ENCODE measurements around the gene HECTD4. TPM values are rescaled to one million over a fixed set of nuclear protein-coding genes. Genes with fewer than 3 reads are reported as not detected.

Gene HECTD4
- total RNA-seq, 1 experiment from 2014 or later: 30.0 TPM

DNA sequence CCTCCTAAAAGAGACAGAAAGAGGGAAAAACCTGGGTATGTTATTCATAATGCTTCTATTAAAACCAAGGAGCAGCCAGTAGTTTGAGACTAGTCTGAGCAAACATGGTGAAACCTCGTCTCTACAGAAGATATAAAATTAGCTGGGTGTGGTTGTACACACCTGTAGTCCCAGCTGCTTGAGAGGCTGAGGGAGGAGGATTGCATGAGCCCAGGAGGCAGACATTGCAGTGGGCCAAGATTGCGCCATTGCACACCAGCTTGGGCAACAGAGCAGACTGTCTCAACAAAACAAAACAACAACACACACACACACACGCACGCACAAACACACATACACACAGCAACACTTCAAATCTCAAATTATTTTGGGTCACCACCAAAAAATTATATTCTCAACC lies 27.8 kb downstream of the HECTD4 start:
- 100% methylated on average over 2 of the region's 4 CpGs for WGBS (ENCODE audit: extremely low coverage, insufficient read length, low lambda C conversion rate)
- no peak overlapping the region for H4K5ac ChIP-seq (ENCODE audit: insufficient read length, low read depth, low read length)
- no peak overlapping the region for H2BK12ac ChIP-seq (ENCODE audit: insufficient read length, low read depth, low read length)

More for the DNA sequence above, 27.8 kb downstream of the HECTD4 start:
- Histone ChIP-seq H3T11ph (ENCODE audit: low read length) (no peak overlapping the region), H4K91ac (ENCODE audit: insufficient read length, low read depth, low read length) (no peak overlapping the region), H3K4me2 (ENCODE audit: insufficient read depth, insufficient read length, low read length) (no peak overlapping the region), H3K27me3 (ENCODE audit: insufficient read depth, low read length) (no peaks in the 10 kb centered on the region), H3K27ac (ENCODE audit: insufficient read length, low read depth, low read length) (no peak overlapping the region), H3K79me2 (ENCODE audit: insufficient read depth, low read length) (no peaks in the 10 kb centered on the region), H3K4me1 (ENCODE audit: insufficient read depth, low read length) (no peaks in the 10 kb centered on the region), H3K14ac (ENCODE audit: insufficient read depth, low read length) (no peak overlapping the region), H2BK20ac (ENCODE audit: low read depth, low read length, poor library complexity, severe bottlenecking) (no peak overlapping the region), H3K18ac (ENCODE audit: insufficient read length, low read depth, low read length) (no peak overlapping the region), H4K20me1 (ENCODE audit: control insufficient read depth, insufficient read depth, insufficient read length) (no peaks in the 10 kb centered on the region), H2BK5ac (ENCODE audit: insufficient read length, low read length) (no peak overlapping the region), H2BK120ac (ENCODE audit: low read depth, low read length, poor library complexity, severe bottlenecking) (no peak overlapping the region), H2AK5ac (ENCODE audit: insufficient read length, low read length) (no peak overlapping the region), H3K56ac (ENCODE audit: insufficient read length, low read depth, low read length) (no peak overlapping the region), H3K79me1 (ENCODE audit: insufficient read depth, low read depth, low read length, poor library complexity, severe bottlenecking) (peaks cover 10% of the 10 kb centered on the region), H2AFZ (ENCODE audit: low read length) (no peak overlapping the region), H3K9me3 (ENCODE audit: control insufficient read depth, low read depth, low read length) (no peaks in the 10 kb centered on the region), H3K23ac (ENCODE audit: insufficient read length, low read depth, low read length) (no peak overlapping the region), H4K8ac (replicated peaks; ENCODE audit: insufficient read length, low read depth, low read length) (no peak overlapping the region), H3K4ac (ENCODE audit: low read depth, low read length) (no peak overlapping the region), H3K9ac (ENCODE audit: extremely low read depth, insufficient read length, low read length) (no peak overlapping the region), H3K23me2 (ENCODE audit: insufficient read length, low read depth, low read length, poor library complexity, severe bottlenecking) (no peaks in the 10 kb centered on the region), H2BK15ac (ENCODE audit: low read depth, low read length) (no peak overlapping the region)
- DNase-seq: no peak
- peaks cover 0 to 4% of the 10 kb centered on the region in 2 experiments; a peak in 3 of 4 replicates for H3K4me1 Mint-ChIP-seq
- TF ChIP-seq, protein P1, sequence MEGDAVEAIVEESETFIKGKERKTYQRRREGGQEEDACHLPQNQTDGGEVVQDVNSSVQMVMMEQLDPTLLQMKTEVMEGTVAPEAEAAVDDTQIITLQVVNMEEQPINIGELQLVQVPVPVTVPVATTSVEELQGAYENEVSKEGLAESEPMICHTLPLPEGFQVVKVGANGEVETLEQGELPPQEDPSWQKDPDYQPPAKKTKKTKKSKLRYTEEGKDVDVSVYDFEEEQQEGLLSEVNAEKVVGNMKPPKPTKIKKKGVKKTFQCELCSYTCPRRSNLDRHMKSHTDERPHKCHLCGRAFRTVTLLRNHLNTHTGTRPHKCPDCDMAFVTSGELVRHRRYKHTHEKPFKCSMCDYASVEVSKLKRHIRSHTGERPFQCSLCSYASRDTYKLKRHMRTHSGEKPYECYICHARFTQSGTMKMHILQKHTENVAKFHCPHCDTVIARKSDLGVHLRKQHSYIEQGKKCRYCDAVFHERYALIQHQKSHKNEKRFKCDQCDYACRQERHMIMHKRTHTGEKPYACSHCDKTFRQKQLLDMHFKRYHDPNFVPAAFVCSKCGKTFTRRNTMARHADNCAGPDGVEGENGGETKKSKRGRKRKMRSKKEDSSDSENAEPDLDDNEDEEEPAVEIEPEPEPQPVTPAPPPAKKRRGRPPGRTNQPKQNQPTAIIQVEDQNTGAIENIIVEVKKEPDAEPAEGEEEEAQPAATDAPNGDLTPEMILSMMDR (conservative IDR thresholded peaks at IDR 0.05): no peak
- H3K27ac Mint-ChIP-seq: no peak overlapping the region
- H3K4me3 Mint-ChIP-seq: no peak overlapping the region
- no peaks in the 10 kb centered on the region for H3K9me3 Mint-ChIP-seq
- H3K36me3 Mint-ChIP-seq (ENCODE audit: insufficient read depth in 1 of 3, low read depth in 3 of 3): no peaks in the 10 kb centered on the region; a peak in 1 of 7 replicates
- H3K27me3 Mint-ChIP-seq (ENCODE audit: low read depth): no peaks in the 10 kb centered on the region

All from H9 (cell line).